ENCODE measurements around the gene CDC25C.

GRCh38 chr5:138366632-138367382 lies 35.2 kb upstream of the CDC25C start:
- TF ChIP-seq CTCF (IDR thresholded peaks at IDR 0.05; ENCODE audit: low read depth, low read length, missing input control) = no peak
- TF ChIP-seq ZBTB33 (IDR thresholded peaks at IDR 0.05) = no peak
- TF ChIP-seq, protein P1, sequence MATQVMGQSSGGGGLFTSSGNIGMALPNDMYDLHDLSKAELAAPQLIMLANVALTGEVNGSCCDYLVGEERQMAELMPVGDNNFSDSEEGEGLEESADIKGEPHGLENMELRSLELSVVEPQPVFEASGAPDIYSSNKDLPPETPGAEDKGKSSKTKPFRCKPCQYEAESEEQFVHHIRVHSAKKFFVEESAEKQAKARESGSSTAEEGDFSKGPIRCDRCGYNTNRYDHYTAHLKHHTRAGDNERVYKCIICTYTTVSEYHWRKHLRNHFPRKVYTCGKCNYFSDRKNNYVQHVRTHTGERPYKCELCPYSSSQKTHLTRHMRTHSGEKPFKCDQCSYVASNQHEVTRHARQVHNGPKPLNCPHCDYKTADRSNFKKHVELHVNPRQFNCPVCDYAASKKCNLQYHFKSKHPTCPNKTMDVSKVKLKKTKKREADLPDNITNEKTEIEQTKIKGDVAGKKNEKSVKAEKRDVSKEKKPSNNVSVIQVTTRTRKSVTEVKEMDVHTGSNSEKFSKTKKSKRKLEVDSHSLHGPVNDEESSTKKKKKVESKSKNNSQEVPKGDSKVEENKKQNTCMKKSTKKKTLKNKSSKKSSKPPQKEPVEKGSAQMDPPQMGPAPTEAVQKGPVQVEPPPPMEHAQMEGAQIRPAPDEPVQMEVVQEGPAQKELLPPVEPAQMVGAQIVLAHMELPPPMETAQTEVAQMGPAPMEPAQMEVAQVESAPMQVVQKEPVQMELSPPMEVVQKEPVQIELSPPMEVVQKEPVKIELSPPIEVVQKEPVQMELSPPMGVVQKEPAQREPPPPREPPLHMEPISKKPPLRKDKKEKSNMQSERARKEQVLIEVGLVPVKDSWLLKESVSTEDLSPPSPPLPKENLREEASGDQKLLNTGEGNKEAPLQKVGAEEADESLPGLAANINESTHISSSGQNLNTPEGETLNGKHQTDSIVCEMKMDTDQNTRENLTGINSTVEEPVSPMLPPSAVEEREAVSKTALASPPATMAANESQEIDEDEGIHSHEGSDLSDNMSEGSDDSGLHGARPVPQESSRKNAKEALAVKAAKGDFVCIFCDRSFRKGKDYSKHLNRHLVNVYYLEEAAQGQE (IDR thresholded peaks at IDR 0.05) = no peak

Data from liver (tissue), 2 donors.